GM19025 (cell line): ENCODE measurements around the gene BTBD17.
"Not testable (repeated sequence)": the region's sequence is repeated elsewhere in the genome, so short reads cannot be mapped to it uniquely, and the experiment has no call there.

ENCODE experiments used
- ATAC-seq: cut with Tn5 transposase; IDR thresholded peaks from one replicate; pipeline ENCODE4 v1.9.1; 2021; ENCODE audit warnings: mild to moderate bottlenecking, low read depth, moderate library complexity; ENCODE audit not compliant: unreplicated experiment

BTBD17 gene, protein sequence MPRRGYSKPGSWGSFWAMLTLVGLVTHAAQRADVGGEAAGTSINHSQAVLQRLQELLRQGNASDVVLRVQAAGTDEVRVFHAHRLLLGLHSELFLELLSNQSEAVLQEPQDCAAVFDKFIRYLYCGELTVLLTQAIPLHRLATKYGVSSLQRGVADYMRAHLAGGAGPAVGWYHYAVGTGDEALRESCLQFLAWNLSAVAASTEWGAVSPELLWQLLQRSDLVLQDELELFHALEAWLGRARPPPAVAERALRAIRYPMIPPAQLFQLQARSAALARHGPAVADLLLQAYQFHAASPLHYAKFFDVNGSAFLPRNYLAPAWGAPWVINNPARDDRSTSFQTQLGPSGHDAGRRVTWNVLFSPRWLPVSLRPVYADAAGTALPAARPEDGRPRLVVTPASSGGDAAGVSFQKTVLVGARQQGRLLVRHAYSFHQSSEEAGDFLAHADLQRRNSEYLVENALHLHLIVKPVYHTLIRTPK

GRCh38 chr17:74361230-74362068 is at the start of gene BTBD17:
Gene BTBD17, minus strand, starts transcription at chr17:74361868. Its CDS starts 49 bp downstream, at chr17:74361819.
- no peak for ATAC-seq

DNA sequence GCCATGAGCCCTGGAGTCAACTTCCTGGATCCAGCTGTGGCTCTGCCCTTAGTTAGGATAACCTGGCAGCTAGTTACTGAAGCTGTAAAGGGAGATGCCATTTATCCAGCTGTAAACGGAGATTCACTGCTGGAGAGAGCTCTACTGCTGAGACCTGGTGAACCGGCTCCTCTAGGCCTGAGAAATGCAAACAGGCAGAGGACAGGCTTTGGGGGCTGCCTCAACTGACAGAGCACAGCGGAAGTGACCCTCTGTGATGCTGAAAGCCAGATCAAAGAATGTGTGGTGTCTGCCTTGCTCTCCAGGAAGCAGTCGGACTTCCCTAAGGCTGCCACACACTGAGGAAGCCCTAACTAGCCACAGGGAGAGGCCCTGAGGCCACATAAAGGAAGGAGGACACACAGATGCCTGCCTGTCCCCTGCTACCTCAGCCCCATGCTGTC is 48.4 kb upstream of the BTBD17 start:
- ATAC-seq: no peak

DNA sequence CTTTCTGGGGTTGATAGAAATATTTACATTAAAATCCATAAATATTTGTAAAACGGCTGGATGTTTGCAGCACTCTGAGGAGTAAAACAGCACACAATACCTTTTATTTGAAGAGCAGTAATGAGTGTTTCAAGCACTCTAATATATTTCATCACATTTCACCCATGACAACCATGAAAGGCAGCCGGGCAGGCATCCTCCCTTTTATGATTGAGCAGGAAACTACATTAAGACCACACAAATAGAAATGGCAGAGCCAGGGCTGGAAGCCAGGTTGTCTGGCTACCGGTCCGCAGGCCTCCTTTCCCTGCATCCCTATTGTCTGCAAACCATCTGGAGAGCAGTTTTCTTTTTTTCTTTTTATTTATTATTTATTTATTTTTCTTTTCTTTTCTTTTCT is 47.1 kb upstream of the BTBD17 start:
- no peak for ATAC-seq

DNA sequence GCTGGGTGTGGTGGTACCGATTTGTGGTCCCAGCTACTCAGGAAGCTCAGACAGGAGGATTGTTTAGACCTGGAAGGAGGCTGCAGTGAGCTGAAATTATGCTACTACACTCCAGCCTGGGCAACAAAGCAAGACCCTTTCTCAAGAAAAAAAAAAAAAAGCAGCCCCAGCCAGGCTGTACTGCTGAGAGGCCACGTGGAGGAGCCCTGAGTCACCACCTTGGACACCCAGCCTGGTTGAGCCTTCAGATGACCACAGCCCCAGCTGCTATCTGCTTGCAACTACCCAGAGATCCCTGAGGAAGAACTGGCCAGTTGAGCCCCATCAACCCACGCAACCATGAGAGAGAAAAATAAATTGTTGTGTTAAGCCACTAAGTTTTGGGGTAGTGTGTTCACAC is 46.6 kb upstream of the BTBD17 start:
- ATAC-seq: no peak

DNA sequence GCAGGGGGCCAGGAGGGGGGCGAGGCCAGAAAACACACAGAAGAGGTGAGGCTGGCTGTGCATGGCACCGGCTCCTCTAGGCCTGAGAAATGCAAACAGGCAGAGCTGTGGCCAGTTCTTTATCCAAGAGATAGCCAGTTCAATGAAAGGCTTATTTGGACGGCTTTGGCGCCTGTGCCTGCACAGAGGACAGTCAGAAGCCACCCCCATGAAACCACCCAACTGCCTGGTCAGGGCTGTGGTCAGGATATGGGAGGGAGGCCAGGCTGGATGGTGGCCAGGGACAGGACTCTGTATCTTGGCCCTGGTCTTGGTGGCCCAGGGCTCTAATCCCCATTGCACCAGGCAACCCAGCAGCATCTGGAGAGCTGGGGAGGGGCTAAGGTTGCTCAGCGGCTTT is 45.7 kb upstream of the BTBD17 start:
- no peak for ATAC-seq

- ATAC-seq: not testable (repeated sequence)
These were observed 43.6 kb upstream of the BTBD17 start for GRCh38 chr17:74405311-74405710.

- no peak for ATAC-seq
These were observed 43.1 kb upstream of the BTBD17 start for GRCh38 chr17:74404789-74405188.

DNA sequence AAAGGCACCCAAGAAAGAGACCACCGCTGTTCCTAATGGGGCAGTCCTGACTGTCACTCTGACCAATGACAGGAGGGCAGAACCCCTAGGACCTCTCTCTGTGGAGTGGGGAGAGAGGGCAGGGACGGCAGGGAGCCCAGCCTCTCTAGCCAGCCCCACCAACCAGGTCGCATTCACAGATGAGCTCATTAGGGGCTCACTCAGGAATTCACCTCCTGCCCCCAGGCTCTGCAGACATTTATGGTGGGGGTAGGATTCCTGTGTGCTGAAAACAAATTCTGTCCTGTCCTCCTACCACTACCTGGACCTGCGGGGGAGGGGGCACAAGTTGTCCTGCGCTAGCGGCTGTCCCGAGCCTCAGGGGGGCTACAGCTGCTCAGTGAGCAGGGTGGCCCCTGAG is 42.5 kb upstream of the BTBD17 start:
- no peak for ATAC-seq

DNA sequence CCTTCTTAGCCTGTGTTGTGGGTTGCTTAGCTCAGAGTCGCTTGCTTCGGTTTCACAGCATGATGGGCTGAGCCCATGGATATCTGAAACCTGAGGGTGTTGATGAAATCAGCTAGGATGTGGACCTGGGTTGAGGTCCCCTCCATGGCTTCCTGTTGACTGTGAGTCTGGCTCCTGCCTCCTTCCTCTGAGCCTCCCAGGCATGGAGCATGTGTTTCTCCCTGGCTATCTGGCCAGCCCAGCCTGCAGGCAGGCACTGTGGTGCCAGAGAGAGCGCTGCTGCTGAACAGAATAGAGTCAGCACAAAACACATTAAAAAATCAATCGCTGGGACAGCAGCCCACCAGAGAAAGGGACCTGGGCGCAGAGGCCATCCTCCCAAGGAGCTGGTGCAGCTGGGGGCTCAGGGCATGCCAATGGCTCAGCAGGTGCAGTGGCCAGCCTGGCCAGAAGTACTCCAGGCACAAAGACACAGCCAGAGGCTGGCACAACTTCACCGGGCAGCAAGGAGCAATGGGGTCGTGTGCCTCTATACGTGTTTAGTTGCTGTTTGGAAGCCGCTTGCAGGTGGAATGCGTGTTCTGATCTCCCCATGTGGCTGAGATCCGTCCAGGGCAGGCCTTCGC is 42.0 kb upstream of the BTBD17 start:
- ATAC-seq: no peak

DNA sequence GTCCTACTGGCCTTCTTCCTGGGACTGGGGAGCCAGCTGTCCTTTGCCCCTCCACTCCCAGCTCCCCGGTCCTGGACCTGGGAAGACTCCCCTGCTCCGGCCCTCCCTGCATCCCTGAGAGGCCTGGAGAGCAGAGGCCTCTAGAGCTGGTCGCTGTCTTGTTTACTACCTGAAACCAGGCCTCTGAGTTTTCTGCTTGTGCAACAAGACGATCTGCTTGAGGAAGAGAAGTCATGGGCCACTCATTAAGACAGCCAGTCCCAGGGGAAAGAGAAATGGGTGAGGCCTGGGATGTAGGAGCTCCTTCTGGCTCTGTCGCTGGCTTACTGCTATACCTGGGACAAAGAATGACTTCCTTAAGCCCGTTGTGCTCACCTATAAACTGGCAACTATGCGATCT is 40.4 kb upstream of the BTBD17 start:
- ATAC-seq: no peak

DNA sequence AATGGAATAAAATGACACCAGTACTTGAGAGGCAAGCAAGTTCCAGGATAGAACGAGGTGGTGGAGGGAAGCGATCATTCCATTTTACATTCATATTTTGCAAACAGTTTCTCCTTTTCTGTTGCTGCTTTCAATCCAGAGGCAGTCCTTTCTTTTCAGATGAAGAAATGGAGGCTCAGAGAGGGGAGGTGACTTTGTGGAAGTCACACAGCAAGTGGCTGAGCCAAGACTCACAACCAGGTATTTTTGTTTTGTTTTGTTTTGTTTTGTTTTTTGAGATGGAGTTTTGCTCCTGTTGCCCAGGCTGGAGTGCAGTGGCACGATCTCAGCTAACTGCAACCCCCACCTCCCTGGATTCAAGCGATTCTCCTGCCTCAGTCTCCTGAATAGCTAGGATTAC is 34.9 kb upstream of the BTBD17 start:
- ATAC-seq: no peak

DNA sequence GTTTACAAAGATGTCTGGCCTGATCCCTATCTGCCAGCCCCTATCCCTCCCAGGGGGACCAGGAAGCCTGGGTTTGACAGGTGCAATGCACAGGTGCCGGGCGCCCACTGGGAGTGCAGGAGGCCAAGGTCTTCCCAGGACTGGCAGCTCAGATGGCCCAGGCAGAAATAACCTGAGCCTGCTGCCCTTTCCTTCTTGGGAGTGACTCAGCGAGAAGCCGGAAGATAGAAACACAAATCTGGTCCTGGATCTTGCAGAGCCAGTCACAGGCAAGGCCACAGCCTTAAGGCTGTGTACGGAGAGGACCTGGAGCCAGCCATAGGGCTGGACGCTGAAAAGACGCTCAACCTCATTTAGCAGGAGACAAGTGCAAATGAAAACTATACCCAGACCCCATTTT is 33.3 kb upstream of the BTBD17 start:
- ATAC-seq: no peak

- ATAC-seq: no peak
These were observed 32.7 kb upstream of the BTBD17 start for GRCh38 chr17:74394275-74394950.

- ATAC-seq: no peak
These were observed 31.8 kb upstream of the BTBD17 start for GRCh38 chr17:74393346-74393942.

DNA sequence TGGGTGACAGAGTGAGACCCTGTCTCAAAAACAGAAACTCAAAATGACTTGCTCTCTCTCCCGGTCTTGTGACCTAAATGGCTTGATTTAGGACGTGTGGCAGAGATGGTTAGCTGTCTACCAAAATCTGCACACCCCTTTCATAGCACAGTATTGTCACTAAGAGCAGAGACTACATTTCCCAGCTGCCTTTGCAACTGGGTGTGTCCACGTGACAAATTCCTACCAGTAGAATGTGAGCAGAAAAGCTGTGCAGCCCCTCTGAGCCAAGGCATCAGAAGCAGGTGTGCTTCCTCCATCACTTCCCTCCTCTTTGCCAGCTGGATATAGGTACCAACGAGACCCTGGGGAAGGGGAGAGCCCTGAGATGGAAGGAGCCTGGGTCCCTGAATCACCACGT is 31.2 kb upstream of the BTBD17 start:
- no peak for ATAC-seq

DNA sequence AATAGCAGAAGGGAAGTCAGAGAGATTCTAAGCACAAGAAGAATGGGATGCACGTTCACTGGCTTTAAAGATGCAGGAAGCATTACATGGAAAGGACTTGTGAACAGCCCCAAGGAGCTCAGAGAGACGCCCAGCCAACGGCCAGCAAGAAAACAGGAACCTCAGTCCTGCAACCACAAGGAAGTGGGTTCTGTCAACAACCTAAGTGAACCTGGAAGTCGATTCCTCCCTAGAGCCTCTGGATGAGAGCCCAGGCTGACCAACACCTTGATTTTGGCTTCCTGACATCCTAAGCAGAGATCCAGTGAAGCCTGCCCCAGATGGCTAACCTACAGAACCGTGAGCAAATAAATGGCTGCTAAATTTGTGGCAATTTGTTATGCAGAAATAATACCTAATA is 30.1 kb upstream of the BTBD17 start:
- ATAC-seq: no peak

DNA sequence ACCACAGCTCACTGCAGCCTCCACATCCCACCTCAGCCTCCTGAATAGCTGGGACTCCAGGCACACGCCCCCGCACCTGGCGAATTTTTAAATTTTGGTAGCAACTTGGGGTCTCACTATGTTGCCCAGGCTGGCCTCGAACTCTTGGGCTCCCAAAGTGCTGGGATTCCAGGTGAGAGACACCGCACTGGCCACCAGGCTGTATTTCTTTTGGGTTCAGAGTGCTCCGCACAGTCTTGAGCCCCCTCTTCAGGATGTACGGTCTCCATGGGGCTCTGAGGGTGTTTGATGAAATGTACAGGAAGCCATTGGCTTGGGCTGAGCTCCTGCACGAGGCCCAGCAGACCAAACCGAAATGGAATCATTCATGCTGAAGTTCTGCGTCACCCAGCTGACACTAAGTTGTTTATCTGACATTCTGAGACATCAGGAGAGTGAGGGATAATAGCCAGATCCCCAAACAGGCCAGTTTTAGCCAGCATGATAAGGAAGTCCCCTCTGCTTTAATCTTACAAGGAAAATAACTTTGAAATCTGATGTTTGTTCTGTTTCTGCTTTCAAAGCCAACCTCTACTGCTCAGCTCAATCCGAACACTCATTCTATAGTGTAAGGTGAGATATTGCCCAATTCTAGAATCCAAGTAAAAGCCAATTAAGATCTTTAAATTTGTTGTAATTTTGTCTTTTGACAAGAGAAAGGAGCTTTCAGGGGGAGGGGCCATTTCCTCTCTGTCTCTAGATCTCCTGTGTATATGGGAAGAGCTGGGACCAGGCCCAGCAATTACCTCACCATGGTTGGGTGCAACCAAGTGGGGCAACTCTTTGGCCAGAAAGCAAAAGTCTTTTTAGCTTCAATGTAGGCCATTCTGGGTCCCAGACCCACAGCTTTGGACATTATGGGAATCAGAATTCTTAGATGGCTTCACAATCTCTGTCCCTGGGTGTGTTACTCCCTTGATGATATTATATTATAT is 29.3 kb upstream of the BTBD17 start:
- ATAC-seq: no peak

GRCh38 chr17:74389937-74390679 is 28.4 kb upstream of the BTBD17 start:
- ATAC-seq: no peak
